Stimulated activated effector memory CD8-positive, alpha-beta T cell treated with anti-CD3 and anti-CD28 coated beads, Interleukin-12 subunit alpha, Interleukin-12 subunit beta, amount 100 ng/mL, for 72 hours (primary cell): ENCODE measurements around the gene SEMA4A.
"Not testable (repeated sequence)": the region's sequence is repeated elsewhere in the genome, so short reads cannot be mapped to it uniquely, and the experiment has no call there.

Experiments
- ATAC-seq: fragments of 150-1000 bp; cut with Tn5 transposase; 2 replicates; pipeline ENCODE4 v1.10.0; 2021
- DNase-seq, 2 donors: peaks; one replicate each; pipeline ENCODE4 v3.0.0; 2021 to 2022; ENCODE audit warnings: low spot score in 2 of 2
- H3K27ac Mint-ChIP-seq: one replicate; pipeline ENCODE4 v1.8.0; 2022; ENCODE audit warnings: mild to moderate bottlenecking, mixed read lengths
- H3K36me3 Mint-ChIP-seq: one replicate; pipeline ENCODE4 v1.8.0; 2022; ENCODE audit warnings: mild to moderate bottlenecking, mixed read lengths
- H3K4me1 Mint-ChIP-seq: one replicate; pipeline ENCODE4 v1.8.0; 2022; ENCODE audit warnings: mixed read lengths
- H3K4me3 Mint-ChIP-seq: one replicate; pipeline ENCODE4 v1.8.0; 2022; ENCODE audit warnings: mild to moderate bottlenecking, mixed read lengths
- H3K9me3 Mint-ChIP-seq: one replicate; pipeline ENCODE4 v1.8.0; 2022; ENCODE audit warnings: mixed read lengths

SEMA4A gene

DNA sequence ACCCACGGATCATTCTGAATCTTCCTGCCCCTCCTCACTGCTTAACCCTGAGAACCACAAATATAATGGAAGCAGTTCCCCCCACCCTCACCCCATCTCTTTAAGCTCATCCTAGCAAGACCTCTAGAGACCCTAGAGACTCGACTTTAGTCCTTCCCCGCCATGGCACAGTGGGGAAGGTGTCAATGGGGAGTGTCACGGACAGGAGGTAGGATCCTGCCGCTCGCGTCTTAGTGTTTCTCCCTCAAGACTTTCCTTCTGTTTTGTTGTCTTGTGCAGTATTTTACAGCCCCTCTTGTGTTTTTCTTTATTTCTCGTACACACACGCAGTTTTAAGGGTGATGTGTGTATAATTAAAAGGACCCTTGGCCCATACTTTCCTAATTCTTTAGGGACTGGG is 58.7 kb downstream of the SEMA4A start:
- Mint-ChIP-seq H3K4me3 (peak overlapping the region; percentile 87), H3K9me3 (no peaks in the 10 kb centered on the region), H3K27ac (peak overlapping the region; percentile 95), H3K36me3 (peaks cover 59% of the 10 kb centered on the region), H3K4me1 (peaks cover 23% of the 10 kb centered on the region)
- no peak for DNase-seq
- ATAC-seq, result no peak

DNA sequence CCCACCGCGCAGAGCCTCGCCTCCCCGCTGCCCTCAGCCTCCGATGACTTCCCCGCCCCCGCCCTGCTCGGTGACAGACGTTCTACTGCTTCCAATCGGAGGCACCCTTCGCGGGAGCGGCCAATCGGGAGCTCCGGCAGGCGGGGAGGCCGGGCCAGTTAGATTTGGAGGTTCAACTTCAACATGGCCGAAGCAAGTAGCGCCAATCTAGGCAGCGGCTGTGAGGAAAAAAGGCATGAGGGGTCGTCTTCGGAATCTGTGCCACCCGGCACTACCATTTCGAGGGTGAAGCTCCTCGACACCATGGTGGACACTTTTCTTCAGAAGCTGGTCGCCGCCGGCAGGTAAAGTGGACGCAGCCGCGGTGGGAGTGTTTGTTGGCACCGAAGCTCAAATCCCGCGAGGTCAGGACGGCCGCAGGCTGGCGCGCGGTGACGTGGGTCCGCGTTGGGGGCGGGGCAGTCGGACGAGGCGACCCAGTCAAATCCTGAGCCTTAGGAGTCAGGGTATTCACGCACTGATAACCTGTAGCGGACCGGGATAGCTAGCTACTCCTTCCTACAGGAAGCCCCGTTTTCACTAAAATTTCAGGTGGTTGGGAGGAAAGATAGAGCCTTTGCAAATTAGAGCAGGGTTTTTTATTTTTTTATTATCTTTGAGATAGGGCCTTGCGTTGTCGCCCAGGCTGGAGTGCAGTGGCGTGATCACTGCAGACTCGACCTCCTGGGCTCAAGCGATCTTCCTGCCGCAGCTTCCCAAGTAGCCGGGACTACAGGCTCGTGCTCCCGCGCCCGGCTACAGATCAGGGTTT is 59.7 kb downstream of the SEMA4A start, which contains the start of gene PMF1:
Gene PMF1 (plus strand): TSS at position 175 of the 811 bp plus-strand sequence. CDS start 9 bp downstream, at position 184.
- Mint-ChIP-seq H3K36me3 (peaks cover 68% of the 10 kb centered on the region), H3K4me1 (peaks cover 32% of the 10 kb centered on the region), H3K27ac (peak within 1 kb of the TSS; percentile 95), H3K9me3 (no peaks in the 10 kb centered on the region), H3K4me3 (peak within 1 kb of the TSS; percentile 87)
- DNase-seq, result peak; percentile 91 to 98
- peak; percentile 95 for ATAC-seq

DNA sequence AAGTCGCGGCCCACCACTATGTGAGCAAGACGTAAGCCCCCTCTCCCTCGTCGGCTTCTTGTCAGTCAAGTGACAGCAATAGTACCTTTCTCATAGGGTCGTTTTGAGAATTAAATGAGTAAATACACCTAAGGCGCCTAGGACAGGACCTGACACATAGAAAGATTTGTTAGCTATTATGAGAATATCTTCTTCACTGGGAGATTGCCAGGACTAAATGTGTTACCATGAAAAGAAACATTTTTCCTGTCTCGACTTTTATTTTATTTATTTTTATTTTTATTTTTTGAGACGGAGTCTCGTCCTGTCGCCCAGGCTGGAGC is 60.2 kb downstream of the SEMA4A start:
- no peak for DNase-seq
- no peak for ATAC-seq
- no peaks in the 10 kb centered on the region for H3K9me3 Mint-ChIP-seq
- H3K4me3 Mint-ChIP-seq, result peak overlapping the region; percentile 87
- H3K4me1 Mint-ChIP-seq, result peaks cover 35% of the 10 kb centered on the region
- peaks cover 74% of the 10 kb centered on the region for H3K36me3 Mint-ChIP-seq
- peak overlapping the region; percentile 95 for H3K27ac Mint-ChIP-seq

DNA sequence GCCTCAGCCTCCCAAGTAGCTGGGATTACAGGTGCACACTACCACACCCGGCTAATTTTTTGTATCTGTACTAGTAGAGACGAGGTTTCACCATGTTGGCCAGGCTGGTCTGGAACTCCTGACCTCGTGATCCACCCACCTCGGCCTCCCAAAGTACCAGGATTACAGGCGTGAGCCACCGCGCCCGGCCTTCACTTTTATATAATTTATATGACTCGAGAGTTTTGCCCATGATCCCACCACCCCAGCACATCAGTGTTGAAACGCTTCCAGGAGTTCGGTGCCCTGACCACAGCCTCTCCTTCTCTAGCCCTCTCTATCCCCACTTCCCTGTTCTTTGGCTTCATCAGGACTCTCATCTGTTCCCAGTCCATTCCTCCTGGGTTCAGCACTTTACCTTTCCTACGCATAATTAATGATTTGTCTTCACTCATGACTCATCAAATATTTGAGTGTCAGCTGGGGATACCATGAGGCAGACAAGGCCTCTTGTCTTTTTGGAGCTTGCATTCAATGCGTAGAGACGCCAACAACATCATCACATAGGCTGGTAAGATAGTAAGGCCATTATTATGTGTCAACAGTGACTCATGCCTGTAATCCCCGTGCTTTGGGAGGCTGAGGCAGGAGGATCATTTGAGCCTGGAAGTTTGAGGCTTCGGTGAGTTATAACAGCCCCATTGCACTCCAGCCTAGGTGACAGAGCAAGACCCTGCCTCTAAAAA is 60.8 kb downstream of the SEMA4A start:
- H3K4me1 Mint-ChIP-seq, result peaks cover 37% of the 10 kb centered on the region
- no peaks in the 10 kb centered on the region for H3K9me3 Mint-ChIP-seq
- peak overlapping the region; percentile 95 for H3K27ac Mint-ChIP-seq
- H3K36me3 Mint-ChIP-seq, result peaks cover 78% of the 10 kb centered on the region
- ATAC-seq, result peak; percentile 45
- peak overlapping the region; percentile 87 for H3K4me3 Mint-ChIP-seq
- DNase-seq, result peak in 1 of 2 donors; percentile 75

DNA sequence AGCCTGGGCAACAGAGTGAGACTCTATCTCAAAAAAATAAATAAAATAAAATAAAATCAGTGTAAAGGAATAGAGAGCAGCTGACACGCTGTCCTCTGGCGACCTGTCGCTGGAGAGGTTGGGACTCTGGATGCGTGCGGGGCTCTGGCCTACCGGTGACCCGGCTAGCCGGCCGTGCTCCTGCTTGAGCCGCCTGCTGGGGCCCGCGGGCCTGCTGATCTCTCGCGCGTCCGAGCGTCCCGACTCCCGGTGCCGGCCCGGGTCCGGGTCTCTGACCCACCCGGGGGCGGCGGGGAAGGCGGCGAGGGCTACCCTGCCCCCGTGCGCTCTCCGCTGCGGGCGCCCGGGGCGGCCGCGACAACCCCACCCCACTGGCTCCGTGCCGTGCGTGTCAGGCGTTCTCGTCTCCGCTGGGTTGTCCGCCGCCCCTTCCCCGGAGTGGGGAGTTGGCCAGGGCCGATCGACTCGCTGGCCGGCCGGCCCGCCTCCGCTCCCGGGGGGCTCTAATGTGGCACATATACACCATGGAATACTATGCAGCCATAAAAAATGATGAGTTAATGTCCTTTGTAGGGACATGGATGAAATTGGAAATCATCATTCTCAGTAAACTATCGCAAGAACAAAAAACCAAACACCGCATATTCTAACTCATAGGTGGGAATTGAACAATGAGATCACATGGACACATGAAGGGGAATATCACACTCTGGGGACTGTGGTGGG is 63.1 kb downstream of the SEMA4A start:
- H3K9me3 Mint-ChIP-seq, DNase-seq, ATAC-seq: not testable (repeated sequence)
- peaks cover 89% of the 10 kb centered on the region for H3K36me3 Mint-ChIP-seq
- peak overlapping the region; percentile 95 for H3K27ac Mint-ChIP-seq
- H3K4me3 Mint-ChIP-seq, result peak overlapping the region; percentile 63
- peaks cover 56% of the 10 kb centered on the region for H3K4me1 Mint-ChIP-seq

DNA sequence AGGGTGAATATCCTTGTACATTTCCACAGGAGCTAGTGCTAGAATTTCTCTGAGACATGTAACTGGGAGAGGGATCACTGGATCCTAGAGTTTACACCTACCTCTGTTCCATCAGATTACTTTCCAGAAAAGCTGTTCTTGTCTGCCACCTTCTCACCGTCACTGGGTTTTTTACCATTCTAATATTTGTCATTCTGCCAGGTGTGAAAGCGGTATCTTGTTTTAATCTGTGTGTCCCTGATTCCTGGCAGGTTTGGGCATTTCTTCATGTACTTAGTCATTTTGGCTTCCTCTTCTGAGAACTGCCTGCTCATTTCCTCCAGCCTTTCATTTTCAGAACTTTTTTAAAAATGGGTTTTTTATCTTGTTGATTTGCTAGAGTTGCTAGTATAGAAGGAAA is 64.5 kb downstream of the SEMA4A start:
- Mint-ChIP-seq H3K4me1 (peaks cover 58% of the 10 kb centered on the region), H3K4me3 (peak overlapping the region; percentile 63), H3K36me3 (peaks cover 90% of the 10 kb centered on the region), H3K27ac (peak overlapping the region; percentile 91), H3K9me3 (no peaks in the 10 kb centered on the region)
- peak in 1 of 2 donors; percentile 81 for DNase-seq
- ATAC-seq, result peak; percentile 65

DNA sequence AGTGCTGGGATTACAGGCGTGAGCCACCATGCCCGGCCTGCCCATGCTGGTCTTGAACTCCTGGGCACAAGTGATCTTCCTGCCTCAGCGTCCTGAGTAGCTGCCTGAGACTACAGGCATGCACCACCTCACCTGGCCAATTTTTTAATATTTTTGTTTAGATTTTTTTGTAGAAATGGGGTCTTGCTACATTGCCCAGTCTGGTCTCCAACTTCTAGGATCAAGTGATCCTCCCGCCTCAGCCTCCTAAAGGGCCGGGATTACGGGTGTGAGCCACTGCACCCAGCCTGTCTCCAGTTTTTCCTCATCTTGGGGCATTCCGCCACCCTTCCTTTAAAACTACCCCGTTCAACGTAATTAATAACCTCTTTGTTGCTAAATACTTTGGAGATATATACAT is 66.8 kb downstream of the SEMA4A start:
- DNase-seq (no peak), ATAC-seq (no peak)
- H3K4me1 Mint-ChIP-seq, result peaks cover 62% of the 10 kb centered on the region
- H3K4me3 Mint-ChIP-seq, result peak overlapping the region; percentile 57
- H3K36me3 Mint-ChIP-seq, result peaks cover 90% of the 10 kb centered on the region
- no peaks in the 10 kb centered on the region for H3K9me3 Mint-ChIP-seq
- H3K27ac Mint-ChIP-seq, result peak overlapping the region; percentile 91

DNA sequence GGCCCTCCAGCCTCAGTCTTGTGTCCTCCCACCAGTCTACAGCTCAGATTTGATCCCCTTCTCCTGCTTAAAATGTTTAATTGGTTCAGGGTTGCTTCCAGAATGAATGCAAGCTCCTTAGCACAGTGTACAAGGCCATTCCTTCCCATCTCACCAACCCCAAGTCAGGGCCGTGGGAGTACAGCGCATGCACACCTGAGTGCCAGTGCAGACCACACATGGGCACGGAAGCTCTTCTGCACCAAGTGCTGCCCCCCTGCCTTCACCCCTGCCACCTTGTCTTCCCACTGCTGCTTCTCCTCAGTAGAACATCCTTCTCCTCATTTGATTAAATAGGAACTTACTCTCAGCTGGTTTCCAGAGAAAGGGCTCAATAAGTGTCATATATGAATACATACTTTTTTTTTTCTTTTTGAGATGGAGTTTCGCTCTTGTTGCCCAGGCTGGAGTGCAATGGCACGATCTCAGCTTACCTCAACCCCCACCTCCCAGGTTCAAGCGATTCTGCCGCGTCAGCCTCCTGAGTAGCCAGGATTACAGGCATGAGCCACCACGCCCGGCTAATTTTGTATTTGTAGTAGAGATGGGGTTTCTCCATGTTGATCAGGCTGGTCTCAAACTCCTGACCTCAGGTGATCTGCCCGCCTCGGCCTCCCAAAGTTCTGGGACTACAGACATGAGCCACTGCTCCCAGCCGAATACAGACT is 68.8 kb downstream of the SEMA4A start:
- DNase-seq (no peak), ATAC-seq (no peak)
- H3K9me3 Mint-ChIP-seq, result no peaks in the 10 kb centered on the region
- H3K4me3 Mint-ChIP-seq, result peak overlapping the region; percentile 57
- H3K27ac Mint-ChIP-seq, result peak overlapping the region; percentile 91
- peaks cover 75% of the 10 kb centered on the region for H3K4me1 Mint-ChIP-seq
- peaks cover 97% of the 10 kb centered on the region for H3K36me3 Mint-ChIP-seq

DNA sequence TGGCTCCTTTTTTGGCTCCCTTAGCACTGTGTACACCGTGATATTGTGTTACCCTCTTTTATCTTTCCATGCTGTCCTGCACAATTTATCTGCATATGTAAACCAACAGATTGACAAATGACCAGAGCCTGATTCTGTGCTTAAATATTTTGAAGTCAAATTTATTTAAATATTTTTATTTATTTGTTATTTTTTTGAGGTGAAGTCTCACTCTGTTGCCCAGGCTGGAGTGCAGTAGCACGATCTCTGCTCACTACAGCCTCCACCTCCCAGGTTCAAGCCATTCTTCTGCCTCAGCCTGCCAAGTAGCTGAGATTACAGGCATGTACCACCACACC is 72.3 kb downstream of the SEMA4A start:
- Mint-ChIP-seq H3K36me3 (peaks cover 99% of the 10 kb centered on the region), H3K9me3 (no peaks in the 10 kb centered on the region), H3K4me3 (no peak overlapping the region), H3K27ac (no peak overlapping the region), H3K4me1 (peaks cover 56% of the 10 kb centered on the region)
- DNase-seq, result no peak
- ATAC-seq, result no peak

DNA sequence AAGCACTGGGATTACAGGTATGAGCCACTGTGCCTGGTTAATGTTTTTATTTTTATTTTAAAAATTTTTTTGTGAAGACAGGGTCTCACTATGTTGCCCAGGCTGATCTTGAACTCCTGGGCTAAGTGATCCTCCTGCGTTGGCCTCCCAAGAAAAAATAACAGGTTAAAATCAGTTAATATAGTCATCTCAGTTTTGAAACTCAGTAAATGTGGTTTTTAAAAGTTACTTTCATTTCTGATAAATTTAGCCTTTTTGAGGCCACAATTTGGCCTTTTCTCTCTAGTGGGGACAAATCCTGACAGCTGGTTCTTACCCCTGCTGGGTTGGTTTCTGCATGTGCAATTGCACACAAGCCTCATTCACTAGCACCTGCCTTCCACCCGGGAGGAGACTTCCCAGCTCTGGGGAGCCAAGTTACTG is 72.7 kb downstream of the SEMA4A start:
- ATAC-seq, result peak; percentile 14
- Mint-ChIP-seq H3K4me1 (peaks cover 51% of the 10 kb centered on the region), H3K9me3 (no peaks in the 10 kb centered on the region), H3K4me3 (no peak overlapping the region), H3K36me3 (peaks cover 99% of the 10 kb centered on the region), H3K27ac (peak overlapping the region; percentile 68)
- DNase-seq, result no peak

DNA sequence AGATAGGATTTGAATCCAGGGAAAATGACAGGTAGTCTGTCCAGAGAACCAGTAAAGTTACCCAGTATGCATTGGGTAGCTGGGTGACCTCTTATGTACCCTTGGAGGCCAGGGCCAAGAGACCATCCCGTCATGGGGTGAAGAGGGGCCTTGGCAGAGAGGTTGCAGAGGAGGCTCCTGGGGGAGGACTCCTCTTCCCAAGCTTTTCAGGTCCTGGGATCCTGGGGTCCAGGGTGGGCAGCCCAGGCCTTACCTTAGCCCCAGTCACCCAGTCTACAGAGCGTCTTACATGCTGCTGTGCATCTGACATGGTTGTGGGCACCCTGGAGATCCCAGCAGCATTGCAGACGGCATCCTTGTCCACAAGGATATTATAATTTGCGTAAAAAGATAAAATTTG is 73.4 kb downstream of the SEMA4A start:
- Mint-ChIP-seq H3K4me1 (peaks cover 44% of the 10 kb centered on the region), H3K36me3 (peaks cover 99% of the 10 kb centered on the region), H3K9me3 (no peaks in the 10 kb centered on the region), H3K4me3 (no peak overlapping the region), H3K27ac (peak overlapping the region; percentile 68)
- ATAC-seq (no peak), DNase-seq (no peak)
